Measurements from ENCODE around the gene IGSF8. TPM values are rescaled to one million over a fixed set of nuclear protein-coding genes. Genes with fewer than 3 reads are reported as not detected.

The IGSF8 gene
- total and polyA plus RNA-seq, 10 donors: 15.6 to 28.9 (median 21.7) TPM

DNA sequence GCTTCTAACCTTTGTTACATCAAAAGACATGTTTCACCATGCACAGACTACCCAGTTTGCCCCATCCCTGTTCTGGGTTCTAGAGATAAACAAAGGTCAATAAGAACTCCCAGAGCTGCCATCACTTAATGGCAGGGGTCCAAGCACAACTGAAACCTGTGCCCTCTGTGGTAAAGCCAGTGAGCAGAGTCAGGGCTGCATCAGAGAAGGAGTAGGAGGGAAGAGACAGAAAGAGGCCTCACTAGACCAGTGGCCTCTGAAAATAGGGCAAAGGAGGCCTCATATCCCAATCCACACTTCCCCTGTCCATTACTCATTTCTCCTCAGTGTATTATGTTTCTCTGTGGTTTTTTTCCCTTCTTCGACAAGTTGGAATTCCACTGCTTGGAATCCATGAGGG, 27.3 kb upstream of the IGSF8 start:
- TF ChIP-seq CTCF (IDR thresholded peaks at IDR 0.05 in 8 of 11, conservative IDR thresholded peaks at IDR 0.05 in 3 of 11) (no peak), POLR2AphosphoS5 (IDR thresholded peaks at IDR 0.05) (no peak), POLR2A (IDR thresholded peaks at IDR 0.05) (no peak)
- Histone ChIP-seq H3K9me3 (no peaks in the 10 kb centered on the region), H3K4me3 (no peak overlapping the region), H3K36me3 (no peaks in the 10 kb centered on the region), H3K4me1 (no peaks in the 10 kb centered on the region), H3K27ac (no peak overlapping the region), H3K27me3 (replicated peaks in 1 of 7) (no peaks in the 10 kb centered on the region)
- WGBS, 5 donors: 70 to 88% (median 81%) methylated on average over 1 of the region's 1 CpG
- intact Hi-C loops (cut with DNase I; ENCODE audit: low total_unique reads): no loop called here
- DNase-seq: no peak

GRCh38 chr1:160124705-160125478, 26.5 kb upstream of the IGSF8 start:
- H3K9me3 ChIP-seq: no peaks in the 10 kb centered on the region
- H3K36me3 ChIP-seq: no peaks in the 10 kb centered on the region
- no peak overlapping the region for H3K4me3 ChIP-seq
- no peaks in the 10 kb centered on the region for H3K27me3 ChIP-seq (replicated peaks in 1 of 7)
- no peak for TF ChIP-seq CTCF (IDR thresholded peaks at IDR 0.05 in 8 of 11, conservative IDR thresholded peaks at IDR 0.05 in 3 of 11)
- no peak for TF ChIP-seq POLR2AphosphoS5 (IDR thresholded peaks at IDR 0.05)
- no peak for TF ChIP-seq POLR2A (IDR thresholded peaks at IDR 0.05)
- no peaks in the 10 kb centered on the region for H3K4me1 ChIP-seq
- intact Hi-C loops (cut with DNase I; ENCODE audit: low total_unique reads): no loop called here
- H3K27ac ChIP-seq: no peak overlapping the region
- no peak for DNase-seq
- WGBS, 5 donors: 68 to 85% (median 74%) methylated on average over 8 of the region's 8 CpGs

- intact Hi-C loops (cut with DNase I; ENCODE audit: low total_unique reads): no loop called here
- Histone ChIP-seq H3K27ac (no peak overlapping the region), H3K36me3 (no peaks in the 10 kb centered on the region), H3K4me3 (no peak overlapping the region), H3K4me1 (peaks cover 0 to 3% (median 0%) of the 10 kb centered on the region in 6 donors), H3K27me3 (replicated peaks in 1 of 7) (no peaks in the 10 kb centered on the region), H3K9me3 (no peaks in the 10 kb centered on the region)
- no peak for DNase-seq
- TF ChIP-seq POLR2A (IDR thresholded peaks at IDR 0.05) (no peak), POLR2AphosphoS5 (IDR thresholded peaks at IDR 0.05) (no peak), CTCF (IDR thresholded peaks at IDR 0.05 in 8 of 11, conservative IDR thresholded peaks at IDR 0.05 in 3 of 11) (no peak)
These were observed 25.3 kb upstream of the IGSF8 start for GRCh38 chr1:160123726-160124125.

GRCh38 chr1:160122978-160123495, 24.6 kb upstream of the IGSF8 start:
- 86 to 90% (median 89%) methylated on average over 16 of the region's 16 CpGs for WGBS, 5 donors

More at GRCh38 chr1:160122978-160123495, 24.6 kb upstream of the IGSF8 start:
- Histone ChIP-seq H3K4me3 (no peak overlapping the region), H3K9me3 (no peaks in the 10 kb centered on the region), H3K36me3 (no peaks in the 10 kb centered on the region), H3K27me3 (replicated peaks in 1 of 7) (no peaks in the 10 kb centered on the region), H3K27ac (no peak overlapping the region), H3K4me1 (peaks cover 0 to 5% (median 0%) of the 10 kb centered on the region in 6 donors)
- peak; percentile 59 for DNase-seq
- TF ChIP-seq POLR2A (IDR thresholded peaks at IDR 0.05): no peak
- no peak for TF ChIP-seq CTCF (IDR thresholded peaks at IDR 0.05 in 8 of 11, conservative IDR thresholded peaks at IDR 0.05 in 3 of 11)
- intact Hi-C loops (cut with DNase I; ENCODE audit: low total_unique reads): no loop called here

Data from spleen (tissue), 11 donors.